ENCODE measurements around the gene CYP2B6.
"Not testable (repeated sequence)": the region's sequence is repeated elsewhere in the genome, so short reads cannot be mapped to it uniquely, and the experiment has no call there.

Gene CYP2B6

DNA sequence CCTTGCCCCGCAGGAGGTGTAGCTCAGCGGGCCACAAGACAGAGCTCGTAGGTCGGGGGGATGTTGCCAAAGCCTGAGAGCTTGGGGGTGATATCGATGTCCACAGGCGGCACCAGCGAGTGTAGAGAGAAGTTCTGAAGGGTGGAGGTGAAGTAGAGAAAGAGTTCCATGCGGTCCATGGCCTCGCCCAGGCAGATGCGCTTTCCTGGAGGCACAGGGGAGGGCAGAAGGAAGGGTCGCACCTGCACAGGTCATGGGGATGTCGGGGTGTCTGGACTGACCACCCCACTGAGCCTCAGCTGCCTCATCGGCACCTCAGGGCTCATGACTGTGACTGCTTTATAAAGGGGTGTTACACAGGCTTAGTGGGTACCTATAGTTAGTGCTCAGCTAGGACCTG, 59.3 kb downstream of the CYP2B6 start:
- Histone ChIP-seq H3K36me3 (no peaks in the 10 kb centered on the region), H3K4me3 (ENCODE audit: low read depth in 1 of 2, low read length in 1 of 2) (no peak overlapping the region)
- TF ChIP-seq, protein P1, sequence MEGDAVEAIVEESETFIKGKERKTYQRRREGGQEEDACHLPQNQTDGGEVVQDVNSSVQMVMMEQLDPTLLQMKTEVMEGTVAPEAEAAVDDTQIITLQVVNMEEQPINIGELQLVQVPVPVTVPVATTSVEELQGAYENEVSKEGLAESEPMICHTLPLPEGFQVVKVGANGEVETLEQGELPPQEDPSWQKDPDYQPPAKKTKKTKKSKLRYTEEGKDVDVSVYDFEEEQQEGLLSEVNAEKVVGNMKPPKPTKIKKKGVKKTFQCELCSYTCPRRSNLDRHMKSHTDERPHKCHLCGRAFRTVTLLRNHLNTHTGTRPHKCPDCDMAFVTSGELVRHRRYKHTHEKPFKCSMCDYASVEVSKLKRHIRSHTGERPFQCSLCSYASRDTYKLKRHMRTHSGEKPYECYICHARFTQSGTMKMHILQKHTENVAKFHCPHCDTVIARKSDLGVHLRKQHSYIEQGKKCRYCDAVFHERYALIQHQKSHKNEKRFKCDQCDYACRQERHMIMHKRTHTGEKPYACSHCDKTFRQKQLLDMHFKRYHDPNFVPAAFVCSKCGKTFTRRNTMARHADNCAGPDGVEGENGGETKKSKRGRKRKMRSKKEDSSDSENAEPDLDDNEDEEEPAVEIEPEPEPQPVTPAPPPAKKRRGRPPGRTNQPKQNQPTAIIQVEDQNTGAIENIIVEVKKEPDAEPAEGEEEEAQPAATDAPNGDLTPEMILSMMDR (IDR thresholded peaks at IDR 0.05): no peak

DNA sequence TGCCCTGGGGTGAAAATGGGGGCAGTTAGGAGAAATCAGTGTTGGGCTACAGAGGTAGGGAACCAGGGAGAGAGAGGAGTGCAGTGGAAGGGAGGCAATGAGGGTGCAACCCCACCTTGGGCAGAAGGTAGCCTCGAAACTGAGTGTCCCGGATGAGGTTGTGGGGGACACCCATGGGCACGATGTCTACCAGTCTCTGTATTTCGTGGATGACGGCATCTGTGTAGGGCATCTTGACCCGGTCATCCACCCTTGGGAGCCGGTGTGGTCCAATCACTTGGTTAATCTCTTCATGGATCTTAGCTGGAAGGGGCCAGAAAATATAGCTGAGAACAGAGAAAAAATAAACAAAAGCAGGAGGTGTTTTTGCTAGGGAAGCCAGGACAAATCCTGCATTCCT, 61.1 kb downstream of the CYP2B6 start:
- not testable (repeated sequence) for H3K4me1 ChIP-seq (ENCODE audit: control insufficient read depth in 1 of 2, insufficient read depth in 1 of 2, low read depth in 1 of 2, low read length in 1 of 2); H3K36me3 ChIP-seq; H3K9me3 ChIP-seq; H3K4me3 ChIP-seq (ENCODE audit: low read depth in 1 of 2, low read length in 1 of 2); H3K27ac ChIP-seq
- H3K27me3 ChIP-seq: peaks cover 28% of the 10 kb centered on the region

More for the DNA sequence above, 59.3 kb downstream of the CYP2B6 start:
- no peak overlapping the region for H3K27ac ChIP-seq
- H3K4me1 ChIP-seq (ENCODE audit: control insufficient read depth in 1 of 2, insufficient read depth in 1 of 2, low read depth in 1 of 2, low read length in 1 of 2): no peaks in the 10 kb centered on the region
- H3K27me3 ChIP-seq: peaks cover 31% of the 10 kb centered on the region
- no peaks in the 10 kb centered on the region for H3K9me3 ChIP-seq

DNA sequence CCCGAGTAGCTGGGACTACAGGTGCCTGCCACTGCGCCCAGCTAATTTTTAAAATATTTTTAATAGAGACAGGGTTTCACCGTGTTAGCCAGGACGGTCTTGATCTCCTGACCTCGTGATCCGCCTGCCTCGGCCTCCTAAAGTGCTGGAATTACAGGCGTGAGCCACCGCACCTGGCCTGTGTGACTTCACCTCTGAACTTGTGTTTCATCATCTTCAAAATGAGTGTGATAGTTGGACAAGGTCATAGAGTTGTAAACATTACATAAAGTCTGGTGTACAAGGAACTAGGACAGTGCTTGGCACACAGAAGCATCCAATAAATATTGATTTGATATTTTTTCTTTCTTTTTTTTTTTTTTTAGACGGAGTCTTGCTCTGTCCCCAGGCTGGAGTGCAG, 62.2 kb downstream of the CYP2B6 start:
- H3K4me3 ChIP-seq (ENCODE audit: low read depth in 1 of 2, low read length in 1 of 2); H3K4me1 ChIP-seq (ENCODE audit: control insufficient read depth in 1 of 2, insufficient read depth in 1 of 2, low read depth in 1 of 2, low read length in 1 of 2); H3K9me3 ChIP-seq; H3K36me3 ChIP-seq; H3K27ac ChIP-seq: not testable (repeated sequence)
- peaks cover 33% of the 10 kb centered on the region for H3K27me3 ChIP-seq

DNA sequence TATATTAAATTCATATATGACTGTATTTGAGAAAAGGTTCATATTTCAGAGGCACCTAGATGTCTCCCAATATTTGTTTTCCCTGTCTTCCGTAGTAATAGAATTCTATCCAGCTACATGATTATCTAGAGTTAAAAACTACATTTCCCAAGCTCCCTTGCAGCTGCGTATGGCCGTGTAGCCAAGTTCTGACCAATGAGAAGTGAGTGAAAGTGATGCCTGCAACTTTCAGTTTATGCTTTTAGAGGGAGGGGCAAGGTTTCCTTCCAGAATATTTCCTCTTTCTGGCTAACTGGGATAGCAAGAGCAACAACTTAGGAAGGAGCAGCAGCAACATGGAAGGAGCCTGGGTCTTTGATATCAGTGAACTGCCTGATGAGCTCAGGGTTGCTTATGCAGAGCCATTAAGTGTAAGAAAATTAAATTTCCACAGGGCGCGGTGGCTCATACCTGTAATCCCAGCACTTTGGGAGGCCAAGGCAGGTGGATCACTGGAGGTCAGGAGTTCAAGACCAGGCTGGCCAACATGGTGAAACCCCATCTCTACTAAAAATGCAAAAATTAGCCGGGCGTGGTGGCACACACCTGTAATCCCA, 74.0 kb downstream of the CYP2B6 start:
- H3K27me3 ChIP-seq: peaks cover 66% of the 10 kb centered on the region
- no peaks in the 10 kb centered on the region for H3K4me1 ChIP-seq (ENCODE audit: control insufficient read depth in 1 of 2, insufficient read depth in 1 of 2, low read depth in 1 of 2, low read length in 1 of 2)
- no peaks in the 10 kb centered on the region for H3K36me3 ChIP-seq
- H3K9me3 ChIP-seq: no peaks in the 10 kb centered on the region
- H3K4me3 ChIP-seq (ENCODE audit: low read depth in 1 of 2, low read length in 1 of 2): no peak overlapping the region
- no peak overlapping the region for H3K27ac ChIP-seq
- TF ChIP-seq, protein P1 (IDR thresholded peaks at IDR 0.05): no peak
